Measurements from ENCODE around the gene JARID2. TPM values are rescaled to one million over a fixed set of nuclear protein-coding genes. Genes with fewer than 3 reads are reported as not detected.

JARID2 gene
- total and polyA plus RNA-seq, 4 donors = 3.8 to 14.8 (median 12.0) TPM

DNA sequence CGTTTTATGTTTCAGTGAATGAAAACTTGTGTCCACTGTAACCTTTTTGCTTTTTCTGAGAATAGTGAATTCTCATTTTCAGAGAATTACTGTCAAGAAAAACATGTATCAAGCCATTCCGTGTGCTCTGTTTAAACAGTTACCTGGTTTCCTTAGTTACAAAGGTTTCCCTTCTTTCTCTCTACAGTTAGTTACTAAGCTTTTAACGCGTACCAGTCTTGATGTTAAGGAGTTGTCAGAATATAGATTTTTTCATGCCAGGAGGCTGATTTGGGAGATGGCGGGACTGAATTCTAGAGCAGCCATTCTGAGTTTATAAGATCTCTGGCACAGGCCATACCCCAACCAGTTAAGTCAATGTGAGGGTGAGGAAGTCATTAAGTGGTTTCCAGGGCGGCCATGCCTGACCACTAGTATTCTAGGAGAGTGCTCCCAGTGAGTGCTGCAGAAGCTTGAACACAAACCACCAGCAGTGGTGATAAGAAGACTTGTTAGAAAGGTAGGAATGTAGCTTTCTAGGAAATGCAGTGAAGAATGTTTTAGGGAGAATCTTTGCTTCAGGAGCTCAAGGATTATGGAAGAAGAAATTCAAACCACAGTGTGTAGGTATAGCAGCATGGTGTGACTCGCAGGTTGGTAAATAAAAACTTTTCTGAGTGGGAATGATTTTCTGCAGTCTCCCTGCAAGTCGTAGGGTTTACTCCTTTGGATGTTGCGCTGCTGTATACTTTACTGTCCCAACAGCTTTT is 112.9 kb downstream of the JARID2 start:
- H3K36me3 ChIP-seq (ENCODE audit: control insufficient read depth in 4 of 4, insufficient read depth in 4 of 4, low read length in 4 of 4) = no peaks in the 10 kb centered on the region
- WGBS, 2 donors = 84 to 85% methylated on average over 9 of the region's 9 CpGs
- no peaks in the 10 kb centered on the region for H3K9me3 ChIP-seq (ENCODE audit: control insufficient read depth in 4 of 4, insufficient read depth in 3 of 4, low read length in 3 of 4)
- DNase-seq (peak in 1 of 3 donors; percentile 16), ATAC-seq (ENCODE audit: insufficient read depth, low FRiP score) (no peak)
- no peak overlapping the region for H3K27ac ChIP-seq (ENCODE audit: low read depth in 1 of 2, low read length in 1 of 2)
- no peaks in the 10 kb centered on the region for H3K27me3 ChIP-seq (ENCODE audit: control insufficient read depth in 3 of 3, insufficient read depth in 3 of 3, low read length in 2 of 3)
- H3K9ac ChIP-seq (ENCODE audit: insufficient read depth in 1 of 2, low read length in 2 of 2) = no peak overlapping the region
- H3K4me1 ChIP-seq (ENCODE audit: control insufficient read depth in 5 of 5, insufficient read depth in 5 of 5, low read length in 5 of 5) = peaks cover 3 to 40% (median 20%) of the 10 kb centered on the region in 5 donors
- H3K4me3 ChIP-seq = no peak overlapping the region
- TF ChIP-seq, protein P1, sequence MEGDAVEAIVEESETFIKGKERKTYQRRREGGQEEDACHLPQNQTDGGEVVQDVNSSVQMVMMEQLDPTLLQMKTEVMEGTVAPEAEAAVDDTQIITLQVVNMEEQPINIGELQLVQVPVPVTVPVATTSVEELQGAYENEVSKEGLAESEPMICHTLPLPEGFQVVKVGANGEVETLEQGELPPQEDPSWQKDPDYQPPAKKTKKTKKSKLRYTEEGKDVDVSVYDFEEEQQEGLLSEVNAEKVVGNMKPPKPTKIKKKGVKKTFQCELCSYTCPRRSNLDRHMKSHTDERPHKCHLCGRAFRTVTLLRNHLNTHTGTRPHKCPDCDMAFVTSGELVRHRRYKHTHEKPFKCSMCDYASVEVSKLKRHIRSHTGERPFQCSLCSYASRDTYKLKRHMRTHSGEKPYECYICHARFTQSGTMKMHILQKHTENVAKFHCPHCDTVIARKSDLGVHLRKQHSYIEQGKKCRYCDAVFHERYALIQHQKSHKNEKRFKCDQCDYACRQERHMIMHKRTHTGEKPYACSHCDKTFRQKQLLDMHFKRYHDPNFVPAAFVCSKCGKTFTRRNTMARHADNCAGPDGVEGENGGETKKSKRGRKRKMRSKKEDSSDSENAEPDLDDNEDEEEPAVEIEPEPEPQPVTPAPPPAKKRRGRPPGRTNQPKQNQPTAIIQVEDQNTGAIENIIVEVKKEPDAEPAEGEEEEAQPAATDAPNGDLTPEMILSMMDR (IDR thresholded peaks at IDR 0.05; ENCODE audit: control extremely low read depth, extremely low read depth) = no peak

DNA sequence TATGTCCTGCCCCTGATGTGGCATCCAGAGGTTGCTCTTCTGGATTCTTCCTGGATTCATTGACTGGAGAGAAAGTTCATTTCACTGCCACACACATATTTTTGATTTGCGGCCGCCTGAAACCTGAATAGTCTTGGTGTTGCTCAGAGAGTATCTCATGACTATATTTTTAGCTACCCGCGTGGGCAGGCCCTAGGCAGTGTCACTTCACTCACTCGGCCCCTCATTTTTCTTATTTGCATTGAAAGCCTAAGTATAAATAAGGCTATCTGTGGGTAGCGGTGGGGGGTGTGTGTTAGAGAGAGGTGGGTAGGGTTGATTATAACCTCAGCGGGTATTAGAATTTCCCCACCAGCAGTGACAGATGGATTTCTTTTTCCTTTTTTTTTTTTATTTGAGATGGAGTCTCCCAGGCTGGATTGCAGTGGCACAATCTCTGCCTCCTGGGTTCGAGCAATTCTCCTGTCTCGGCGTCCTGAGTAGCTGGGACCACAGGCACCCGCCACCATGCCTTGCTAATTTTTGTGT is 113.5 kb downstream of the JARID2 start:
- TF ChIP-seq, protein P1 (IDR thresholded peaks at IDR 0.05; ENCODE audit: control extremely low read depth, extremely low read depth) = no peak
- DNase-seq (peak in 1 of 3 donors; percentile 18), ATAC-seq (ENCODE audit: insufficient read depth, low FRiP score) (no peak)
- peak overlapping the region in 1 of 2 donors; percentile 13 for H3K27ac ChIP-seq (ENCODE audit: low read depth in 1 of 2, low read length in 1 of 2)
- no peak overlapping the region for H3K9ac ChIP-seq (ENCODE audit: insufficient read depth in 1 of 2, low read length in 2 of 2)
- H3K27me3 ChIP-seq (ENCODE audit: control insufficient read depth in 3 of 3, insufficient read depth in 3 of 3, low read length in 2 of 3) = no peaks in the 10 kb centered on the region
- no peaks in the 10 kb centered on the region for H3K9me3 ChIP-seq (ENCODE audit: control insufficient read depth in 4 of 4, insufficient read depth in 3 of 4, low read length in 3 of 4)
- H3K36me3 ChIP-seq (ENCODE audit: control insufficient read depth in 4 of 4, insufficient read depth in 4 of 4, low read length in 4 of 4) = no peaks in the 10 kb centered on the region
- H3K4me1 ChIP-seq (ENCODE audit: control insufficient read depth in 5 of 5, insufficient read depth in 5 of 5, low read length in 5 of 5) = peaks cover 4 to 44% (median 25%) of the 10 kb centered on the region in 5 donors
- 80 to 90% methylated on average over 11 of the region's 11 CpGs for WGBS, 2 donors
- no peak overlapping the region for H3K4me3 ChIP-seq

DNA sequence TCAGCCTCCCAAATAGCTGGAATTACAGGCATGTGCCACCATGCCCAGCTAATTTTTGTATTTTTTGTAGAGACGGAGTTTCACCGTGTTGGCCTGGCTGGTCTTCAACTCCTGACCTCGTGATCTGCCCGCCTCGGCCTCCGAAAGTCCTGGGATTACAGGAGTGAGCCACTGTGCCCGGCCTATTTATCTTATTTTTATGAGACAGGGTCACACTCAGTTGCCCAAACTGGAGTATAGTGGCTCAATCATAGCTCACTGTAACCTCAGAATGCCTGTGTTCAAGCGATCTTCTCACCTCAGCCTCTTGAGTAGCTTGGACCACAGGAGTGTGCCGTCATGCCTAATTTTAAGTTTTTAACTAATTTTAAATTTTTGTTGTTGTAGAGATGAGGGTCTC is 114.4 kb downstream of the JARID2 start:
- TF ChIP-seq, protein P1 (IDR thresholded peaks at IDR 0.05; ENCODE audit: control extremely low read depth, extremely low read depth) = no peak
- H3K27me3 ChIP-seq (ENCODE audit: control insufficient read depth in 3 of 3, insufficient read depth in 3 of 3, low read length in 2 of 3) = no peaks in the 10 kb centered on the region
- H3K27ac ChIP-seq (ENCODE audit: low read depth in 1 of 2, low read length in 1 of 2) = no peak overlapping the region
- no peaks in the 10 kb centered on the region for H3K9me3 ChIP-seq (ENCODE audit: control insufficient read depth in 4 of 4, insufficient read depth in 3 of 4, low read length in 3 of 4)
- no peak overlapping the region for H3K4me3 ChIP-seq
- peaks cover 4 to 50% (median 29%) of the 10 kb centered on the region in 5 donors for H3K4me1 ChIP-seq (ENCODE audit: control insufficient read depth in 5 of 5, insufficient read depth in 5 of 5, low read length in 5 of 5)
- no peak overlapping the region for H3K9ac ChIP-seq (ENCODE audit: insufficient read depth in 1 of 2, low read length in 2 of 2)
- 97% methylated on average over 9 of the region's 9 CpGs for WGBS, 2 donors
- no peak for DNase-seq
- no peaks in the 10 kb centered on the region for H3K36me3 ChIP-seq (ENCODE audit: control insufficient read depth in 4 of 4, insufficient read depth in 4 of 4, low read length in 4 of 4)
- ATAC-seq (ENCODE audit: insufficient read depth, low FRiP score) = no peak
